ENCODE data around the gene RBMS3. TPM values are rescaled to one million over a fixed set of nuclear protein-coding genes. Genes with fewer than 3 reads are reported as not detected.
"Not testable (repeated sequence)": the region's sequence is repeated elsewhere in the genome, so short reads cannot be mapped to it uniquely, and the experiment has no call there.

Gene RBMS3
- total RNA-seq, 1 experiment from 2014 or later = 8.7 TPM

DNA sequence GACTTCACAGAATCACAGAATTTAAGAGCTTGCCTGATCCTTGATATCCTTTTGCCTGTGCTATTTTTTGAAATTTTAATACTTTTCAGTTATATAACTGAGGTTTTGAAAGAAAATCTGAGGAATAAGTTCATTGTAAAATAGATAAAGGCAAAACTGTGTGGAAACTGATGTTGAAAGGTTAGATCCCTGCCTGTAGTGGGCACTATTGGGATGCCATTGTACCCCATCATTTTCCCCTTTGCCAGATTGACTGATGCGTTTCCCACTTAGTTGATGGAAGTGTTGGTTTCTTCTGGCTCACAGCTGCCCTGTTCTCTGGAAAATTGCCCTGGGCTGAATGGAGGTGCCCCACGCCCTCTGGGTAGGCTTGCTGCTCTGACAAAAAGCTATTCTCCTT, 387.9 kb downstream of the RBMS3 start (continued):
- TF ChIP-seq, protein P1, sequence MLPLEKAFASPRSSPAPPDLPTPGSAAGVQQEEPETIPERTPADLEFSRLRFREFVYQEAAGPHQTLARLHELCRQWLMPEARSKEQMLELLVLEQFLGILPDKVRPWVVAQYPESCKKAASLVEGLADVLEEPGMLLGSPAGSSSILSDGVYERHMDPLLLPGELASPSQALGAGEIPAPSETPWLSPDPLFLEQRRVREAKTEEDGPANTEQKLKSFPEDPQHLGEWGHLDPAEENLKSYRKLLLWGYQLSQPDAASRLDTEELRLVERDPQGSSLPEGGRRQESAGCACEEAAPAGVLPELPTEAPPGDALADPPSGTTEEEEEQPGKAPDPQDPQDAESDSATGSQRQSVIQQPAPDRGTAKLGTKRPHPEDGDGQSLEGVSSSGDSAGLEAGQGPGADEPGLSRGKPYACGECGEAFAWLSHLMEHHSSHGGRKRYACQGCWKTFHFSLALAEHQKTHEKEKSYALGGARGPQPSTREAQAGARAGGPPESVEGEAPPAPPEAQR (CRISPR knock-in tag; IDR thresholded peaks at IDR 0.05) = no peak

DNA sequence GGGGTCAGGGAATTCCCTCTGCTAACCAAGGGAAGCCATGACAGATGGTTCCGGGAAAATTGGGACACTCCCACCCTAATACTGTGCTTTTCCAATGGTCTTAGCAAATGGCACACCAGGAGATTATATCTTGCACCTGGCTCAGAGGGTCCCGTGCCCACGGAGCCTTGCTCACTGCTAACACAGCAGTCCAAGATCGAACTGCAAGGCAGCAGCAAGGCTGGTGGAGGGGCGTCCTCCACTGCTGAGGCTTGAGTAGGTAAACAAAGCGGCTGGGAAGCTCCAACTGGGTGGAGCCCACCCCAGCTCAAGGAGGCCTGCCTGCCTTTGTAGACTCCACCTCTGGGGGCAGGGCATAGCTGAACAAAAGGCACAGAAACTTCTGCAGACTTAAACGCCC, 389.6 kb downstream of the RBMS3 start:
- DNase-seq (ENCODE audit: low spot score) = peak; percentile 11
- H3K4me1 Mint-ChIP-seq, ATAC-seq: not testable (repeated sequence)

GRCh38 chr3:29677421-29677820, 396.6 kb downstream of the RBMS3 start:
- Mint-ChIP-seq H3K9me3 (peaks cover 21% of the 10 kb centered on the region), H3K27me3 (ENCODE audit: low read depth) (no peaks in the 10 kb centered on the region), H3K36me3 (peaks cover 13% of the 10 kb centered on the region), H3K4me1 (no peaks in the 10 kb centered on the region), H3K27ac (no peak overlapping the region), H3K4me3 (no peak overlapping the region)
- DNase-seq (ENCODE audit: low spot score) (no peak), ATAC-seq (no peak)
- CTCF ChIA-PET = no interaction called here
- POLR2A ChIA-PET = no interaction called here
- TF ChIP-seq ESRRA (CRISPR knock-in tag; IDR thresholded peaks at IDR 0.05; ENCODE audit: borderline replicate concordance) = no peak
- no peak for TF ChIP-seq GABPB1 (CRISPR knock-in tag; IDR thresholded peaks at IDR 0.05)

More for the DNA sequence above, 389.6 kb downstream of the RBMS3 start:
- POLR2A ChIA-PET; CTCF ChIA-PET; H3K27ac Mint-ChIP-seq; H3K27me3 Mint-ChIP-seq (ENCODE audit: low read depth); H3K4me3 Mint-ChIP-seq; H3K36me3 Mint-ChIP-seq: not testable (repeated sequence)
- peaks cover 25% of the 10 kb centered on the region for H3K9me3 Mint-ChIP-seq

- TF ChIP-seq, protein P2, sequence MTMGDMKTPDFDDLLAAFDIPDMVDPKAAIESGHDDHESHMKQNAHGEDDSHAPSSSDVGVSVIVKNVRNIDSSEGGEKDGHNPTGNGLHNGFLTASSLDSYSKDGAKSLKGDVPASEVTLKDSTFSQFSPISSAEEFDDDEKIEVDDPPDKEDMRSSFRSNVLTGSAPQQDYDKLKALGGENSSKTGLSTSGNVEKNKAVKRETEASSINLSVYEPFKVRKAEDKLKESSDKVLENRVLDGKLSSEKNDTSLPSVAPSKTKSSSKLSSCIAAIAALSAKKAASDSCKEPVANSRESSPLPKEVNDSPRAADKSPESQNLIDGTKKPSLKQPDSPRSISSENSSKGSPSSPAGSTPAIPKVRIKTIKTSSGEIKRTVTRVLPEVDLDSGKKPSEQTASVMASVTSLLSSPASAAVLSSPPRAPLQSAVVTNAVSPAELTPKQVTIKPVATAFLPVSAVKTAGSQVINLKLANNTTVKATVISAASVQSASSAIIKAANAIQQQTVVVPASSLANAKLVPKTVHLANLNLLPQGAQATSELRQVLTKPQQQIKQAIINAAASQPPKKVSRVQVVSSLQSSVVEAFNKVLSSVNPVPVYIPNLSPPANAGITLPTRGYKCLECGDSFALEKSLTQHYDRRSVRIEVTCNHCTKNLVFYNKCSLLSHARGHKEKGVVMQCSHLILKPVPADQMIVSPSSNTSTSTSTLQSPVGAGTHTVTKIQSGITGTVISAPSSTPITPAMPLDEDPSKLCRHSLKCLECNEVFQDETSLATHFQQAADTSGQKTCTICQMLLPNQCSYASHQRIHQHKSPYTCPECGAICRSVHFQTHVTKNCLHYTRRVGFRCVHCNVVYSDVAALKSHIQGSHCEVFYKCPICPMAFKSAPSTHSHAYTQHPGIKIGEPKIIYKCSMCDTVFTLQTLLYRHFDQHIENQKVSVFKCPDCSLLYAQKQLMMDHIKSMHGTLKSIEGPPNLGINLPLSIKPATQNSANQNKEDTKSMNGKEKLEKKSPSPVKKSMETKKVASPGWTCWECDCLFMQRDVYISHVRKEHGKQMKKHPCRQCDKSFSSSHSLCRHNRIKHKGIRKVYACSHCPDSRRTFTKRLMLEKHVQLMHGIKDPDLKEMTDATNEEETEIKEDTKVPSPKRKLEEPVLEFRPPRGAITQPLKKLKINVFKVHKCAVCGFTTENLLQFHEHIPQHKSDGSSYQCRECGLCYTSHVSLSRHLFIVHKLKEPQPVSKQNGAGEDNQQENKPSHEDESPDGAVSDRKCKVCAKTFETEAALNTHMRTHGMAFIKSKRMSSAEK (CRISPR knock-in tag; IDR thresholded peaks at IDR 0.05; ENCODE audit: borderline replicate concordance) = no peak
- no peak for TF ChIP-seq NFE2L1 (CRISPR knock-in tag; IDR thresholded peaks at IDR 0.05)
- TF ChIP-seq RORB (CRISPR knock-in tag; IDR thresholded peaks at IDR 0.05) = no peak
- no peak for TF ChIP-seq TP53 (CRISPR knock-in tag; IDR thresholded peaks at IDR 0.05)
- TF ChIP-seq ZMAT4 (CRISPR knock-in tag; IDR thresholded peaks at IDR 0.05) = no peak
- no peak for TF ChIP-seq CBFB (CRISPR knock-in tag; IDR thresholded peaks at IDR 0.05; ENCODE audit: low read depth)
- TF ChIP-seq ZNF219 (CRISPR knock-in tag; IDR thresholded peaks at IDR 0.05; ENCODE audit: borderline replicate concordance) = no peak
- no peak for TF ChIP-seq ZNF121 (CRISPR knock-in tag; IDR thresholded peaks at IDR 0.05)
- no peak for TF ChIP-seq CREB1 (CRISPR knock-in tag; IDR thresholded peaks at IDR 0.05)
- no peak for TF ChIP-seq JAZF1 (CRISPR knock-in tag; IDR thresholded peaks at IDR 0.05)
- no peak for TF ChIP-seq NR2C2 (CRISPR knock-in tag; IDR thresholded peaks at IDR 0.05)
- no peak for TF ChIP-seq ZNF263 (CRISPR knock-in tag; IDR thresholded peaks at IDR 0.05; ENCODE audit: low read depth)
- no peak for TF ChIP-seq JUN (CRISPR knock-in tag; IDR thresholded peaks at IDR 0.05)
- no peak for TF ChIP-seq USF2 (CRISPR knock-in tag; IDR thresholded peaks at IDR 0.05)
- TF ChIP-seq PRDM15 (CRISPR knock-in tag; IDR thresholded peaks at IDR 0.05) = no peak
- TF ChIP-seq, protein P3, sequence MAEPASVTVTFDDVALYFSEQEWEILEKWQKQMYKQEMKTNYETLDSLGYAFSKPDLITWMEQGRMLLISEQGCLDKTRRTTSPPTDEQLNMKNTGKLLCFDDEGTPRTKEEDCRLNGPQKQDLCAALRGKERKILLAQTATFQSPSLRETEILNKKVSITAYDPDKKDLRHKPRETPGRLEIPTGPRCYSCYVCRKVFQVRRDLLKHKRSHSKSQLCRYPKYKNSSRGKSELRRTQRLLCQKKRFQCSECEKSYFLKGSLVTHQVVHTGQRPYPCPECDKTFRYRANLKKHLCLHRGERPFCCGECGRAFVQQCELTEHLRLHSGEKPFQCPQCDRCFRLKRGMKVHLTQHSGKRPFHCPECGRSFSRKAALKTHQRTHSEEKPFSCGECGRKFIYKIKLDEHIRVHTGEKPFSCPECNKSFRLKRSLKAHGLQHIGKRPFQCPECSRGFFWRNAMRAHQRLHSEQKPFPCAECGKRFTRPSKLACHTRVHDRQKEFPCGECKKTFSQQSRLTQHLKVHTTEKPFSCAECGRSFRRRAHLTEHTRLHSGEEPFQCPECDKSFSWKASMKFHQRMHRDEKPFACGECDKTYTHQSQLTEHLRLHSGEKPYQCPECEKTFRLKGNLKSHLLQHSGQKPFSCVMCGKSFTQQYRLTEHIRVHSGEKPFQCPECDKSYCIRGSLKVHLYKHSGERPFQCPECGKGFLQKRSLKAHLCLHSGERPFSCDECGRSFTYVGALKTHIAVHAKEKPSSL (CRISPR knock-in tag; conservative IDR thresholded peaks at IDR 0.05) = no peak
- ATAC-seq (no peak), DNase-seq (ENCODE audit: low spot score) (no peak)
- POLR2A ChIA-PET = no interaction called here
- no peaks in the 10 kb centered on the region for H3K27me3 Mint-ChIP-seq (ENCODE audit: low read depth)
- H3K4me3 Mint-ChIP-seq = no peak overlapping the region
- H3K4me1 Mint-ChIP-seq = no peaks in the 10 kb centered on the region
- peaks cover 10% of the 10 kb centered on the region for H3K36me3 Mint-ChIP-seq
- no peak overlapping the region for H3K27ac Mint-ChIP-seq
- H3K9me3 Mint-ChIP-seq = peaks cover 15% of the 10 kb centered on the region
- CTCF ChIA-PET = no interaction called here
These were observed 399.1 kb downstream of the RBMS3 start for GRCh38 chr3:29679944-29680343.

All from WTC11 (cell line).